Astrocyte (in vitro differentiated cells and primary cell): ENCODE data around the gene PEX11A. TPM values are rescaled to one million over a fixed set of nuclear protein-coding genes. Genes with fewer than 3 reads are reported as not detected.

ENCODE experiments used
- DNase-seq: peaks from one replicate; pipeline ENCODE4 v3.0.0-alpha.2; 2010; ENCODE audit warnings: low read depth
- FAIRE-seq: peaks from 2 replicates; lab custom pipeline; 2011; peaks lifted over from hg19 to GRCh38; lab: Jason Lieb, UNC
- H2AFZ ChIP-seq: 2 replicates; pipeline ENCODE4 v1.6.0; 2012; ENCODE audit warnings: low read depth, low read length, inconsistent platforms
- H3K27ac ChIP-seq: 2 replicates; pipeline ENCODE4 v1.5.1; 2011; ENCODE audit warnings: low read depth, low read length, inconsistent platforms
- H3K27me3 ChIP-seq: 2 replicates; pipeline ENCODE4 v1.6.0; 2011; ENCODE audit warnings: low read length, inconsistent platforms; ENCODE audit not compliant: insufficient read depth
- H3K36me3 ChIP-seq: 2 replicates; pipeline ENCODE4 v1.5.1; 2011; ENCODE audit warnings: low read length, inconsistent platforms; ENCODE audit not compliant: insufficient read depth
- H3K4me1 ChIP-seq: 2 replicates; pipeline ENCODE4 v1.5.1; 2011; ENCODE audit warnings: low read length, inconsistent platforms; ENCODE audit not compliant: insufficient read depth
- H3K4me2 ChIP-seq: 2 replicates; pipeline ENCODE4 v1.6.0; 2012; ENCODE audit warnings: low read length, inconsistent platforms
- H3K4me3 ChIP-seq: 2 replicates; pipeline ENCODE4 v1.5.1; 2011; ENCODE audit warnings: low read depth, mild to moderate bottlenecking, low read length, inconsistent platforms; ENCODE audit not compliant: insufficient read depth
- H3K79me2 ChIP-seq: 2 replicates; pipeline ENCODE4 v1.6.0; 2012; ENCODE audit warnings: mild to moderate bottlenecking, low read length, inconsistent platforms; ENCODE audit not compliant: insufficient read depth
- H3K9ac ChIP-seq: 2 replicates; pipeline ENCODE4 v1.6.0; 2012; ENCODE audit warnings: mild to moderate bottlenecking, low read length, inconsistent platforms
- H3K9me3 ChIP-seq: 2 replicates; pipeline ENCODE4 v1.5.1; 2012; ENCODE audit warnings: low read depth, mild to moderate bottlenecking, low read length, inconsistent platforms; ENCODE audit not compliant: insufficient read depth
- H4K20me1 ChIP-seq: 2 replicates; pipeline ENCODE4 v1.6.0; 2012; ENCODE audit warnings: low read length, inconsistent platforms; ENCODE audit not compliant: insufficient read depth
- H3K27ac Mint-ChIP-seq: one replicate; pipeline ENCODE4 v1.8.0; 2021; ENCODE audit warnings: mild to moderate bottlenecking, mixed read lengths; ENCODE audit not compliant: unreplicated experiment
- H3K27me3 Mint-ChIP-seq: one replicate; pipeline ENCODE4 v1.8.0; 2021; ENCODE audit warnings: low read depth, mixed read lengths; ENCODE audit not compliant: unreplicated experiment
- H3K36me3 Mint-ChIP-seq: one replicate; pipeline ENCODE4 v1.8.0; 2021; ENCODE audit warnings: low read depth, mixed read lengths; ENCODE audit not compliant: unreplicated experiment
- H3K4me1 Mint-ChIP-seq: one replicate; pipeline ENCODE4 v1.8.0; 2021; ENCODE audit warnings: low read depth, mixed read lengths; ENCODE audit not compliant: unreplicated experiment
- H3K4me3 Mint-ChIP-seq: one replicate; pipeline ENCODE4 v1.8.0; 2021; ENCODE audit warnings: mild to moderate bottlenecking, moderate library complexity, mixed read lengths; ENCODE audit not compliant: unreplicated experiment
- H3K9me3 Mint-ChIP-seq: one replicate; pipeline ENCODE4 v1.8.0; 2021; ENCODE audit warnings: mild to moderate bottlenecking, mixed read lengths; ENCODE audit not compliant: unreplicated experiment
- EZH2 ChIP-seq: IDR thresholded peaks from 2 replicates; pipeline ENCODE4 v1.6.1; 2012; ENCODE audit warnings: mild to moderate bottlenecking, low read length, inconsistent platforms; ENCODE audit not compliant: insufficient read depth
- total RNA-seq: library from RNA; stranded (reverse); gene quantifications from 2 replicates; pipeline ENCODE4 v1.2.1, GENCODE V29; 2021
- TF ChIP-seq, protein P1 (sequence below): IDR thresholded peaks from 2 replicates; pipeline ENCODE4 v1.5.1; 2011; ENCODE audit warnings: low read depth, mild to moderate bottlenecking, inconsistent platforms, low read length, moderate library complexity; ENCODE audit not compliant: insufficient read depth

The PEX11A gene
- total RNA-seq, 1 donor from 2014 or later = 2.1 TPM

GRCh38 chr15:89735773-89736172 is 45.2 kb upstream of the PEX11A start:
- H3K79me2 ChIP-seq = no peaks in the 10 kb centered on the region

GRCh38 chr15:89732451-89733172 is 42.1 kb upstream of the PEX11A start:
- no peaks in the 10 kb centered on the region for H4K20me1 ChIP-seq
- H3K9ac ChIP-seq = no peak overlapping the region
- no peaks in the 10 kb centered on the region for H3K4me1 Mint-ChIP-seq
- TF ChIP-seq, protein P1, sequence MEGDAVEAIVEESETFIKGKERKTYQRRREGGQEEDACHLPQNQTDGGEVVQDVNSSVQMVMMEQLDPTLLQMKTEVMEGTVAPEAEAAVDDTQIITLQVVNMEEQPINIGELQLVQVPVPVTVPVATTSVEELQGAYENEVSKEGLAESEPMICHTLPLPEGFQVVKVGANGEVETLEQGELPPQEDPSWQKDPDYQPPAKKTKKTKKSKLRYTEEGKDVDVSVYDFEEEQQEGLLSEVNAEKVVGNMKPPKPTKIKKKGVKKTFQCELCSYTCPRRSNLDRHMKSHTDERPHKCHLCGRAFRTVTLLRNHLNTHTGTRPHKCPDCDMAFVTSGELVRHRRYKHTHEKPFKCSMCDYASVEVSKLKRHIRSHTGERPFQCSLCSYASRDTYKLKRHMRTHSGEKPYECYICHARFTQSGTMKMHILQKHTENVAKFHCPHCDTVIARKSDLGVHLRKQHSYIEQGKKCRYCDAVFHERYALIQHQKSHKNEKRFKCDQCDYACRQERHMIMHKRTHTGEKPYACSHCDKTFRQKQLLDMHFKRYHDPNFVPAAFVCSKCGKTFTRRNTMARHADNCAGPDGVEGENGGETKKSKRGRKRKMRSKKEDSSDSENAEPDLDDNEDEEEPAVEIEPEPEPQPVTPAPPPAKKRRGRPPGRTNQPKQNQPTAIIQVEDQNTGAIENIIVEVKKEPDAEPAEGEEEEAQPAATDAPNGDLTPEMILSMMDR = no peak
- no peak for TF ChIP-seq EZH2
- no peak overlapping the region for H3K4me3 ChIP-seq
- H2AFZ ChIP-seq = no peak overlapping the region
- H3K27ac ChIP-seq = no peak overlapping the region
- DNase-seq (no peak), FAIRE-seq (no peak)
- H3K9me3 Mint-ChIP-seq = peaks cover 7% of the 10 kb centered on the region
- no peaks in the 10 kb centered on the region for H3K36me3 ChIP-seq
- no peak overlapping the region for H3K27ac Mint-ChIP-seq
- H3K36me3 Mint-ChIP-seq = no peaks in the 10 kb centered on the region
- peaks cover 33% of the 10 kb centered on the region for H3K27me3 ChIP-seq
- no peaks in the 10 kb centered on the region for H3K4me1 ChIP-seq
- H3K27me3 Mint-ChIP-seq = peaks cover 79% of the 10 kb centered on the region
- no peak overlapping the region for H3K4me2 ChIP-seq
- H3K4me3 Mint-ChIP-seq = no peak overlapping the region
- no peaks in the 10 kb centered on the region for H3K9me3 ChIP-seq
- H3K79me2 ChIP-seq = no peaks in the 10 kb centered on the region

More at GRCh38 chr15:89735773-89736172, 45.2 kb upstream of the PEX11A start:
- Histone ChIP-seq H3K27ac (no peak overlapping the region), H3K36me3 (no peaks in the 10 kb centered on the region), H3K9ac (no peak overlapping the region), H3K9me3 (no peaks in the 10 kb centered on the region), H2AFZ (no peak overlapping the region), H3K27me3 (peaks cover 25% of the 10 kb centered on the region), H4K20me1 (no peaks in the 10 kb centered on the region), H3K4me1 (no peaks in the 10 kb centered on the region), H3K4me2 (no peak overlapping the region), H3K4me3 (no peak overlapping the region)
- Mint-ChIP-seq H3K9me3 (peaks cover 7% of the 10 kb centered on the region), H3K36me3 (no peaks in the 10 kb centered on the region), H3K4me3 (no peak overlapping the region), H3K27ac (no peak overlapping the region), H3K4me1 (no peaks in the 10 kb centered on the region), H3K27me3 (peaks cover 76% of the 10 kb centered on the region)
- DNase-seq (no peak), FAIRE-seq (no peak)
- TF ChIP-seq, protein P1 = no peak
- TF ChIP-seq EZH2 = no peak

GRCh38 chr15:89731275-89731674 is 40.7 kb upstream of the PEX11A start:
- Histone ChIP-seq H3K27ac (no peak overlapping the region), H3K79me2 (no peaks in the 10 kb centered on the region), H3K4me1 (no peaks in the 10 kb centered on the region), H3K9me3 (no peaks in the 10 kb centered on the region), H3K36me3 (no peaks in the 10 kb centered on the region), H3K27me3 (peaks cover 31% of the 10 kb centered on the region), H3K9ac (no peak overlapping the region), H2AFZ (no peak overlapping the region), H3K4me2 (no peak overlapping the region), H4K20me1 (no peaks in the 10 kb centered on the region), H3K4me3 (no peak overlapping the region)
- H3K4me1 Mint-ChIP-seq = no peaks in the 10 kb centered on the region
- peaks cover 5% of the 10 kb centered on the region for H3K9me3 Mint-ChIP-seq
- no peak overlapping the region for H3K27ac Mint-ChIP-seq
- H3K27me3 Mint-ChIP-seq = peaks cover 73% of the 10 kb centered on the region
- TF ChIP-seq, protein P1 = no peak
- TF ChIP-seq EZH2 = no peak
- H3K4me3 Mint-ChIP-seq = no peak overlapping the region
- FAIRE-seq (no peak), DNase-seq (no peak)
- H3K36me3 Mint-ChIP-seq = no peaks in the 10 kb centered on the region
